ENCODE data around the gene GALK2.
"Not testable (repeated sequence)": the region's sequence is repeated elsewhere in the genome, so short reads cannot be mapped to it uniquely, and the experiment has no call there.

GALK2 gene

DNA sequence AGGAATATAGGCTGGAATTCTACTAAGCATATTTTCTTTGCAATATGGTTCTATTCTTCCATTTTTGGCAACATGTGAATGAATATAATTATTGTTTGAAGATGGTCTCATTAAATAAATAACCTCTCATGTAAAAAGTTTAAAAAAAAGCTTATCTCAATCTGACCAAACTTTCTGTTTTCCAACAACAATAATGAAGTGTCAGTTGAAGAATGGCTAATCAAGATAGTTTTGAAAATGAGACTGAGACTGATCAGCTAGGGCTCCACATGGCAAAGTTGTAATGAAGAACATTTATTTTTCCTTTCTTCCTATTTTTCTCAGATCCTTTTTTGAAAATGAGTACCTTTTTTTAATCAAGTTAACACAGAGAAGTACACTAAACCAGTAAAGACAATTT is 117.4 kb downstream of the GALK2 start:
- no peak for DNase-seq

DNA sequence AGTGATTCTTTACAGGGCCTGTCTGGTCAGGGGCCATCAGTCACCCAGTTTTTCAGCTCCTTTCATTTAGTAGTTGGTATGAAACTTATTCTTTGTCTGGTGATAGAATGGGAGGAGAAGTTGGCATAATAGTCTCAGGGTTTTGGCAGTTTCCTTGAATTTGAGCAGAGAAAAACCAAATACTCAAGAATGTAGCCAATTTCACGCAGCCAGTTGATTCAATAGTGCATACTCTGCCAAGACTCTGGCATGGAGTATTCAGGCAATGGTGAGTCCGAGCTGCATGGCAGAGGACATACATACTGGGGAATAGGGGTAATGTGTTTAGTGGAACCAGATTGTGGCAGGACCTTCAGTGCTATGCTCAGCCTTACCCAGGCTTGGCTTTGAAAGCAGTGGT is 118.3 kb downstream of the GALK2 start:
- no peak for DNase-seq

DNA sequence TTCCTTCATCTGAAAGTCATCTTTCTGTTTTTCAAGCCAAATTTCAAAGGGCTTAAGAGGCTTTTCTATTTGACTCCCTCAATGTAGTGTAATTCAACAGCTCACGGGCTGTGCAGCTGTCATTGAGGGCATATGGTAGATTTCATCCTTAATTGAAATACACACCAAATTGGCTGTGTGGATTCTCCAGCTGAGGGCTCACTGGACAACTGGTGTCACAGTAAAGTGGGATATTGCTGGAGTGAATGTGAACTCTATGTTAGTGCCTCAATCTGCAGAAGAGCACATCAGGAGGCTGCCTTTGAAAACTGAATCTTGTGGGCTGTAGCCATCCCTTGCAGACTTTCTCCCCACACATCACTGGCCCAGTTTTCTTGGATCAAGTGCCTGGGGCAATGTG is 120.1 kb downstream of the GALK2 start:
- no peak for DNase-seq

- DNase-seq: no peak
These were observed 123.9 kb downstream of the GALK2 start for GRCh38 chr15:49293941-49294340.

DNA sequence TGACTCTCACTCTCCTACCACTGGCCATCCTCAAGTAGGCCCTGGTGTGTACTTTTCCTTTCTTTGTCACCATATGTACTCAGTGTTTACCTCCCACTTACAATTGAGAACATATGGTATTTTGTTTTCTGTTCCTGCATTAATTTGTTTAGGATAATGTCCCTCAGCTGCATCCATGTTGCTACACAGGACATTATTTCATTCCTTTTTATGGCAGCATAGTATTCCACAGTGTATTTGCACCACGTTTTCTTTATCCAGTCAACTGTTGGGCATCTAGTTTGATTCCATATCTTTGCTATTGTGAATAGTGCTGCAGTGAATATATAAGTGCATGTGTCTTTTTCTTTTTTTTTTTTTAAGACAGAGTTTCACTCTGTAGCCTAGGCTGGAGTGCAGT is 126.2 kb downstream of the GALK2 start:
- no peak for DNase-seq

GRCh38 chr15:49297584-49297983 is 127.5 kb downstream of the GALK2 start:
- DNase-seq: no peak

DNA sequence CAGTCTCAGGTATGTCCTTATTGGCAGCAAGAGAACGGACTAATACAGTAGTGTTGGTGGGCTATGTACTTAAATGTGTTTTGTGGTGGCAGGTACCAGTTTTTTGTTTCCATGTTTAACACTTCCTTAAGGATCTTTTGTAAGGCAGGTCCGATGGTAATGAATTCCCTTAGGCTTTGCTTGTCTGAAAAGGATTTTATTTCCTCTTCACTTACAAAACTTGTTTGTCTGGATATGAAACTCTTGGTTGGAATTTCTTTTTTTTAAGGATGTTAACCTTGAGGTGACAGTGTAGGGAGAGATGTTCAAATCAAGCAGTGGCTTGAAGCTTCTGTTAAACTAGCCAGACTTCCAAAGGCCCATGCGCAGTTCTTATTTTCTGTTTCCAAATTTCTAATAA is 130.8 kb downstream of the GALK2 start:
- no peak for DNase-seq

DNA sequence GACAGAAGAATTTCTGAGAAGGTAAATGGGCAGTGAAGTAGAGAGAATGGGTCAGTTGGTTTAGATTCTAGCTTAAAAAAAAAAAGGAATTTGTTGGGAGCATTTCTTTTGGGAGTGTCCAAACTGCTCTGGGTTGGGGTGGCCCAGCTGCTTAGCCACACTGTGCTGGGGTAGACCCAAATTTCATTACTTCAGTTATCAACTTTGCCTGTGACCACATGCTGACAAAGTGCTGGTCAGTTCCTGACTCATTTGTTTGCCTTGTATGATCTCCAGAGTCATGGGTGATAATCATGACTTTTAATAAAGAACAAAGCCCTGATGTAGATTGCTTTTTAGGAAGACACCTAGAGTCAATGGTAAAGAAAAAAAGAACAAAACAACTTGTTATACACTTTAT is 131.5 kb downstream of the GALK2 start:
- DNase-seq: no peak

- DNase-seq: no peak
These were observed 133.0 kb downstream of the GALK2 start for GRCh38 chr15:49303003-49303402.

DNA sequence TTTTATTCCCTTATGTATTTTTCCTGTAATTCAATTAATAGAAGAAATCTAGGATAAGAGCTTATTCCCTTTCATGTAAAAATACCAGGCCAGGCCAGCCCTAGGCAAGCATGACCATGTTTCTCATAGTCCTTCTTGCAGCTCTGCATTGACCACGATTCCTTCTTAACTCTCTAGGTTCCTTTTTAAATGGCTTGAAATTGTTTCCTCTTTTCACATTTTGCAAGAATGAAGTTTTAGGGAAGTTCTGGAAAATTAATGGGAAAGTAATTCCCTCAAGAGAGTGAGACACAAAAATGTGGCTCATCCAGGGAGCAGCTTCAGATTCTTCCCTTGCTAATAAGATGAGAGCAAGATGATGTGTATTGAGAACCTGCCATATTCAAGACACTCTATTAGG is 136.5 kb downstream of the GALK2 start:
- DNase-seq: no peak

DNA sequence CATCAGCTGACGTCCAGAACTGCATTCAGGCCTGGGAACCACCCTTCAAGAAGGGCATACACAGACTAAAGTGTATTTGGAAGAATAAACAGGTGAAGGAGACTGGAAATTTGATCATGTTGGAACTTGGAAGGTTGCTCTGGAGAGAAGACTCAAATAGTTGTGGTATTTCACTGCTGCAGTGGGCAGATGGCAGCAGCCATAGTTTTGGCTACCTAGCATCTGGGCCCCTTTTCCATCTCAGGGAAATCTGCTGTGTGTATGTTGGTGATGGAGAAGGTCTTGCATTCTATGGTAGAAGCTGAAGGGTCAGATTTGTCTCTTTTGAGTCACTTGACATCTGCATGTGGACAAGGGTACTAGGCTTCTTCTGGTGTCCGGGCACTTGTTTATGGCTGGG is 138.6 kb downstream of the GALK2 start:
- no peak for DNase-seq

GRCh38 chr15:49309889-49310288 is 139.8 kb downstream of the GALK2 start:
- no peak for DNase-seq

DNA sequence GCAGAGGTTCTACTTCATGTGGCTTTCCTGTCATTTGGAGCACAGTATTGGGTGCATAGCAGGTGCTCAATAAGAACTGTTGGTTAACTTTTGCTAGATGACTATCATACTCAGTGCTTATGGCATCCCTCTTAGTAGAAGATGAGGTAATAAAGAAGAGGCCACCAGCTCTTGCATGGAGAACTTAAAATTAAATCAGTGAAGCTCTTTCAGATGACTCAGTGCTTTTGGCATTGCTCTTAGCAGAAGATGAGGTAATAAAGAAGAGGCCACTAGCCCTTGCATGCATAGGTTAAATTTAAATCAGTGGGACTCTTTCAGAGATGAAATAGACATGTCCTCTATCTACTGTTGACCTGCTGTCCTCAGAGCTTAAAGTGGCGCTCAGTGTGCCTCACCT is 143.6 kb downstream of the GALK2 start:
- no peak for DNase-seq

DNA sequence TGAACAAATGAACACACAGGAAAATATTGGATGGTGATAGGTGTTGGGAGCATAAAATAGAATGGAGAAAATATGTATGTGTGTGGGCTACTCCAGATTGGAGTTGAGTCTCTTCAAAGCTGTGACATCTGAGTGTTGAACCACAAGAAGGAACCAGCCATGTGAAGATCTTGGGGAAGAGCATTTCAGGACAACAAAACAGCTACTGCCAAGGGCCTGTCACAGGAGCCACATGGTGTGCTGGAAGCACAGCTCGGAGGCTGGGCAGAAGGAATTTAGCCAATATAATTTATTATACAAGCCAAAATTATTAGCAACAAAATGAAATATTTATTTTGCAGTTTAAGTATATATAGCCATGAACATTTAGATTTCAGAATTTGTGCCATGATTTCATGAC is 144.7 kb downstream of the GALK2 start:
- DNase-seq: no peak

DNA sequence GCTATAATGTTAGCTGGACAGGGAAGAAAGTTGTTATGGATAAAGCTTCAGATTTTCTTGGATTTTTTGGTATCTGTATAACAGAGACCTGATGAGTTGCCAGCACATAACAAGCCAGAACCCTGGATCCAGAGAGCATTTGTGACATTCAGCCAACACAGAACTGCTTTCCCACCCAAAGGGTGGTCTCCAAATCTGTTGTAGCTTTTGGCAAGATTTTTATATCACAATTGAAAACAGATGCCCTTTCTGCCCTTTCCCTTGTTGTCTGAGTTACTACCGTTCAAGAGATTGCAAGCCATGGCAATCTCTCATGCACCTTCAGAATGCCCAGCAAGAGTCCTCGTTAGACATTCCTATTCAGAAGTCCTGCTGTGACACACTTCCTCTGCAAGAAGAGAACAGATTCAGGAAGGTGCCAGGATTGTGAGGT is 145.4 kb downstream of the GALK2 start:
- no peak for DNase-seq

GRCh38 chr15:49320351-49320750 is 150.3 kb downstream of the GALK2 start:
- no peak for DNase-seq

GRCh38 chr15:49323207-49323606 is 153.2 kb downstream of the GALK2 start:
- no peak for DNase-seq

DNA sequence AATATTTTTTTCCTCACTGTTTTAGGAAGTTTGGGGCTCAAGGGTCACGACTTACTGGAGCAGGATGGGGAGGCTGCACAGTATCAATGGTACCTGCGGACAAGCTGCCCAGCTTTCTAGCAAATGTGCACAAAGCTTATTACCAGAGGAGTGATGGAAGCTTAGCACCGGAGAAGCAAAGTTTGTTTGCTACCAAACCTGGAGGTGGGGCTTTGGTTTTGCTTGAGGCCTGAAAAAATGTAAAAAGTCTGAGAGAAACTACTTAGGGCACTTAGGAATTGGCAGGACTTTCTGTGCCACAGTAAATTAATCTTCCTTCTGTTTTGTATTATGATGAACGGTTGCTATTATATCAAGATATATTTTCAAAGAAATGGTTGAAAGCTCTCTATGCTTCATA is 157.9 kb downstream of the GALK2 start:
- no peak for DNase-seq

GRCh38 chr15:49328941-49329340 is 158.9 kb downstream of the GALK2 start:
- DNase-seq: no peak

DNA sequence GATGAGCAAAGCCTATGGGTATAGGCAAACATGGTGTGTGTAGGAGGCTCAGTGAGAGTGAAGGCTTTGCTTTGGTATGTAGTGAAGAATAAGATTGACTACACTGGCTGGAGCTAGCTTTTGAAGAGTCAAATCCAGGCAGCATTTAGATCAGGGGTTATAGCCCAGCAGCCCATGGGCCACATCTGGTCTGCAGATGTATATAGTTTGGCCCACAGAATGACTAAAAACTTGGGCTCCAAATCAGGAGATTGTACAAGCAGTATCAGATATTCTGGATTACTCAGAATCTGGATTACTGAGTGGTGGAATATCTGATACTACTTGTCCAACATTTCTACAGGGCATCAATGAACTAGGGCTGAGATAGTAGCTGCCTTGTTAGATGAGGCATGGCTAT is 160.1 kb downstream of the GALK2 start:
- DNase-seq: no peak

DNA sequence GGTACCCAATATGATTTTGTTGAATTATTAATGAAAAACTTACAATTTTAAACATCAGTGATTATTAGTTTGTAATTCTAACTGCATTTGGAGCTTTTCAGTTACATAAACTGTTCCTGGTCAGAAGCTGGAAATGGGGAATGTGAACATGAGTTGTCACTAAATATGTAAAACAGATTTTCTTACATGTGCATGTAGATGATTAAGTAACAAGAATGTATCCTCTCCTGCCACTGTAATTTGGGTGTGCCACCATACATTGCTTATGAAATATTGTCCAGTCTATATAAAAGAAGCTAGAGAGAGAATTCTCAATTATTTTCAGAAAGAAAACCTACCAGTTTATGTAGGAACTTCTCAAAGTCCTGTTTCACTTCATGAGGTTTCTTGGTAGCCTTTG is 161.4 kb downstream of the GALK2 start:
- DNase-seq: no peak

DNA sequence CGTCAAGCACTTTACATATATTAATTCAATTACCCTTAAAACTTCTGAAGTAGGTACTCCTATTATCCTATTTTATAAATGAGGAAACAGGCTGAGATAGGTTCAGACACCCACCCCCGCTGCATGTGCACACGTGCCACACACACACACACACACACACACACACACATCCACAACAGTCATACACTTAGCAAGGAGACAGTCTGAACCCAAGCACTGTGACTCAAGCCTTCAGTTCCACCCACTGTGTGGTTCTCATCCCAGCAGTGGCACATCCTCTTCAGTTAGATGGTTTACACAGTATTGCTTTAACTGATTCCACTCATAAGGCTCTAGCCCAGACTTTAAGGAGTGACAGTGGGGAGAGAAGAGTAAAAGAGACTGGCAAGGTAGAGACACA is 161.9 kb downstream of the GALK2 start:
- no peak for DNase-seq

- DNase-seq: no peak
These were observed 169.6 kb downstream of the GALK2 start for GRCh38 chr15:49339656-49340055.

DNA sequence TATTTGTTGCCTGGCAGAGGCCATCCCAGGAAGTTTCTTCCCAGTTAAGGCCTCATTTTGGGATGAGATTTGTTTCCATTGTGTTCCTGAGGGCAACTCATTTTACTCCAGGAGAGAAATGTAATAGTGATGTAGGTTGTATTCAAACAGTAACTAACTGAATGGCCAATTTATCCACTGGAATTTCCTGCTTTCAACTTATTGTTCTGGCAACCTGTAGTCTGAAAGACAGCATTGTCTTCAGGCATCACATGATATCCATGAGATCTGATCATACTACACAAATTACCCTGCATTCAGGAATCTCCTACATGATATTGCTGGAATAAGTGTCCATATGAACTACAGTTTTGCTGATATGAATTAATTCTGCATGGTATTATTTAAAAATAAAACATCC is 173.5 kb downstream of the GALK2 start:
- DNase-seq: no peak

GRCh38 chr15:49354439-49354838 is 184.4 kb downstream of the GALK2 start:
- DNase-seq: not testable (repeated sequence)

DNA sequence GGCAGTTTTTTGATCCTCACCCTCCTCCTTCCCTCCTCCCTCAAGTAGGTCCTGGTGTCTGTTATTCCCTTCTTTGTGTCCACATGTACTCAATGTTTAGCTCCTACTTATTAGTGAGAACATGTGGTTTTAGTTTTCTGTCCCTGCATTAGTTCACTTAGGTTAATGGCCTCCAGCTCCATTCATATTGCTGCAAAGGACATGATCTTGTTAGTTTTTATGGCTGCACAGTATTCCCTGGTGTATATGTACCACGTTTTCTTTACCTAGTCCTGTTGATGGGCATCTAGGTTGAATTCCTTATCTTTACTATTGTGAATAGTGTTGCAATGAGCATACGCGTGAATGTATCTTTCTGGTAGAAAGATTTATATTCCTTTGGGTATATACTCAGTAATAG is 191.3 kb downstream of the GALK2 start:
- no peak for DNase-seq

Data from GF-D8 (cell line).